NCI-H1048 (cell line): ENCODE data around the gene ATP1B3.
"Not testable (repeated sequence)": the region's sequence is repeated elsewhere in the genome, so short reads cannot be mapped to it uniquely, and the experiment has no call there.

ENCODE experiments used
- DNase-seq: peaks from one replicate; lab custom pipeline; 2025; lab: John Stamatoyannopoulos, UW

Gene ATP1B3

DNA sequence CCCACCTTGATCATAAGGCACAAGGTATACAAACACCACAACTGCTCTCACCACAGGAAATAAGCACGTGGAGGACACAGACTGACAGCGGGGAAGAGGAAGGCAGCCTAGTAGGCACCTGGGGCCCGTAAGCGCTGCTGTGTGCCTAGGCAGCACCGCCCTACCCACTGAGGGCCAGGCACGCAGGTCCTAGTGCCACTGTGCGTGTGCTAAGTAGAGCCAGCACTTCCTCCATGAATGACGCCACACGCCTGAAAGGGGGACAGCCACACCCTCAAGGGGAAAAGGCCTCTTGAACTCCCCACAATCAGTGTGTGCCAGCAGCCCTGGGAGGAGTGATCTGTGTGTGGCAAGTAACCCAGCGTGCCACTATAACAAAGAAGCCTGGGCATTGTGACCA lies 73.0 kb downstream of the ATP1B3 start:
- DNase-seq = no peak

DNA sequence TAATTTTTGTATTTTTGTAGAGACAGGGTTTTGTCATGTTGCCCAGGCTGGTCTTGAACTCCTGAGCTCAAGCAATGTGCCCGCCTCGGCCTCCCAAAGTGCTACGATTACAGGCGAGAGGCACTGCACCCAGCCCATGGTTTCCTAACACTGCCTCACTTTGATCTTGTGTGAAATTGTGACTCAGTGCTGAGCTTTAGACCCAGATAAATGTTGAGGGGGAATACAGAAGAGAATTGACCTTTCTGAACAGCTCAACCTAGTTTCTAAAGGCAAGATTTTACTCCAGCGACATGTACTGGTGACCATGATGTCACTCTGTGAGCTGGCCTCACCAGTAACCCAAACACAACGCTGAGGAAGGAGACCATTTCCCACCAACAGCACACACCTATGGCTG lies 73.5 kb downstream of the ATP1B3 start:
- no peak for DNase-seq

DNA sequence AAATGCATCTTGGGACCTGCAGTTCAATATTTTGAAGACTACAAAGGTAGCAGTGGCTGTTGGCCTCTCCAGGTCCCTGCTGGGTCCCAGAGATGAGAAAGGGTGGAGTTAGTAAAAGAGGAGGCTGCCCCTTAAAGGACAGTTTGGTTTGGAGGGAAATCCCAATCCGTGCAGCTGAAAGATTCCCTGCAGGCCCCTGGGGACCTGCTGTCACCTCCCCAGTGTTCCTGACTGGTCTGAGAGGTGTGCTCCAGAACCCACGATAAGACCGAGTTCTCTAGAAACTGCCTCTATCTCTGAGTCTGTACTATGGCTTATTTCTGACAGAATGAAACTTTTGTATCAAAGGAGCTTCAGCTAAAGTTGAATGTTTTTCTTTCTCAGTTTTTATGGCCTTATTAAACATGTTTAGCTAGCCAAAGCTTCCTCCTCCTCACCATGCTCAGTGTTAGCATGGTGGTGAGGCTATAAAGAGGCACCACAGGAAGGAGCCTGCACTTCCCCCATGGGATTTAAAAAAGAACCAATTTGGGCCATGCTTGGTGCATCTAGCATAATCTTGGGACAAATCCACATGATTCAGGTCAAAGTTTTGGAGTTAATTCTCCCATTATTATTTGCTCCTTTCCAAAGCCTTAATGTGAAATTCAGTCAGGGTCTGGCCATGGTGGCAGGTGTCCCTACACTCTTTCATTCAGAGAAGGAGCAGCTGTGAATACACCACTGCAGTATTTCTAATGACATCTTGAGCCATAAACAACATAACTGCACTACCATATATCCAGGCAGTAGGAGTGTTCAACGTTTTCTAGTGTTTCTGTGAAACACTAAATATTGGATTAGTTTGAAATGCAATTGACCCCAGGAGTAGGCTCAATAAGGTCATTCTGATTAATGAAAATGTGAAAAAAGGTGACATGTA lies 74.4 kb downstream of the ATP1B3 start:
- no peak for DNase-seq

DNA sequence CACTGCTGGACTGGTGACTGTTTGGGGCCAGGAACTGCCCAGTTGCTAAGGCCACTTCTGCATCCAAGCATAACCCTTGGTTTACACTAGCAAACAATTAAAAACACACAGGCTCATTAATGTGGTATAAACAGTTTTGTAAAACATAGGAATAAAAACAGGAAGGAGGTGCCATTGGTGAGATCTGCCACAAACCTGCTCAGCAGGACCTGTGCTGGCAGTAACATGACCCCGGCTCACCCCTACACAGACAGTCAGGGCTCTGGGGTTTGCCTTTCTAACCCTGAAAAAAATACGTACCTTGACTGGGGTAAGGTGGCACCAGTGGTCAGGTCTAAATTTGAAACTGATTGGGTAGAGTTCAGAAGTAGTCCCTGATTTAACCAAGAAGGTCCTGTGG lies 76.2 kb downstream of the ATP1B3 start:
- DNase-seq = no peak

DNA sequence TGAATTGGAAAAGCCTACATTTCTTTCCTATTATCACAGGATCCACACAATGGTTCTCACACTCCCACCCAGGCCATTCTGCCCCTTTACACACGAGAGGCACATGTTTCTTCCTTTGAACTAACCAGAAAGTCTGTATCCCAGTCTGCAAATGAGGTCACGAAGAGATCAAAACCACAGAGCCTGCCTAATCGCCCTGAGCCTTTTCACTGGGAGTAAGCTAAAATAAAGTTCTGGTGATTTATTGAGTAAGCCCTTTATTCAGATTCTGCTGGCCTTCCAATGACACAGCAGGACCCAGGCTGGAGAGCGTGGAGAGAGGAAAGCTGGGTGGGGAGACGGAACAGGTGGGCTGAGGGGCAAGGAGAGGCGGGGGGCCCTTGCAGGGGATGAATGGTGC lies 78.7 kb downstream of the ATP1B3 start:
- DNase-seq = no peak

DNA sequence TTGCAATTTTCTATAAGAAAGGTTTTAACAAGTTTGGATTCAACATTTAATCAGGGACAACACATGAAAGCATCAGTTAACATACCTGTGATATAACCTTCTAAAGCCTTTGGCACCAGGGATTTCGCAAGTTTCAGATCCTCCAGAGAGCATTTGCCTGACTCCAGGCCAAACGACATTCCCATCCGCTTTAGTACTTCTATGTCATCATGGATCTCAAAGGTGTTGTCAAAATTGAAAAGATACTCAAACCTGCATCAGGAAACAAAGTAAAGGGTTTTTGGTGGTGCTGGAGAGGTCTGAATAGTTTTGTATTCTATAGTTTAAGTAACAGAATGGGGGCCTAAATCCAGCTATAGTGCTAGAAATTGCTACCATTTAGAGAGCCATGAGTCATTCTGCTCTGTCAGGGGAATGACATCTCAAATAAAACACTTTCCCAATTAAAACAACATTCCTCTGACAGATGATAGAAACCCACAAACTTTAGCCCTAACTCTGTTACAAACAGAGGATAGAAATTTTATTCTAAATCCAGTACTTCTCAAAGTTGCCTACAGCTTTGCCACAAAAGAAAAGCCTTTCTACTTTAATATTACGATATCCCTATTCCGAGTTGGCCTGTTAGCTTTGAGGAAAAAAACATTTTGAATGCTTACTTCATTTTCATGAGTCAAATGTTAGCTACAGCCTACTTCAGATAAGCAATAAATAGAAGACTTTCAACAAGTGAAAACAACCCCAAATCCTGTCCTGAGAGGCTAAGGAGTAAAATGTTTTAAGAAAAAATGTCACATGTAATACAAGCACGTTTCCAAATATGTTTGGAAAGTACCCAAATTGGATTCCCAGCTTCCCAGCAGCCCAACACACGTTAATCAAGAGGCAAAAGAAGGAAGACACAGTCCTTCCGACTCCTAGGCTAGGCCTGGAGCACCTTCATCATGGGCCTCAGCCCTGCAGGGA lies 83.4 kb downstream of the ATP1B3 start:
- no peak for DNase-seq

DNA sequence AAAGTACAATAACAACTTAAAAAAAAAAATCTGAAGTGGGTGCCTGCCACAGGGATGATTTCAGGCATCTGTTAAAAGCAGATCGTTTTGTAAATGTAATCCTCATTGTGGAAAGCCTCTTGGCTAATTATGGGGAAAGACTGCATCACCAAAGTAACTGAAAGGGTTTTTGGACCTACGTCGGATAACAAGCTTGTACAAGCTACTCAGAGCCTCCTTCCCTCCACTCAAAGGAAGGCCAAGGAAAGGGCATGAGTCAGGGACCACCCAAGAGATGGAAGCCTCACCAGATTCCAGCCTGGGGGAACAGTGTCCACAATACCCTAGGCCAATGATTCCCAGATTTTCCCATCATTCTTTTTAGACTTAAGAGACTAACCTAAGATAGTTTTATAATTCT lies 84.3 kb downstream of the ATP1B3 start:
- DNase-seq = no peak

DNA sequence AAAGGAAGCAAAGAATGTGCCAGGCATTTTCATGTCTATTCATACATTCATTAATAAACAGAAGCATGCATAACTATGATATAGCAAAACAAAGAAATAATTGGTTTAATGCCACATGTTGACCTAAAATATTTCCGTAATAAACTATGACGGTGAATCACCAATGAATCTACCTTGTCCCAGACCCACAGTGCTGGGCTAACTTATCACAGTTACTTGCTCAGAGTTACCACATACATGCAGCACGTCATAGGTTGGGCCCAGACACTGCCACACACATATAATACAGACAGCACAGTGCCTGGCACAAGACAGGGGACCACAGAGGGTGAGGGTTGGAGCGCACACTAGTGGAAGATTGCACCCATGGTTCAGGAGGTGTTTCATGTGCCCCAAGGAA lies 86.9 kb downstream of the ATP1B3 start:
- DNase-seq = no peak

DNA sequence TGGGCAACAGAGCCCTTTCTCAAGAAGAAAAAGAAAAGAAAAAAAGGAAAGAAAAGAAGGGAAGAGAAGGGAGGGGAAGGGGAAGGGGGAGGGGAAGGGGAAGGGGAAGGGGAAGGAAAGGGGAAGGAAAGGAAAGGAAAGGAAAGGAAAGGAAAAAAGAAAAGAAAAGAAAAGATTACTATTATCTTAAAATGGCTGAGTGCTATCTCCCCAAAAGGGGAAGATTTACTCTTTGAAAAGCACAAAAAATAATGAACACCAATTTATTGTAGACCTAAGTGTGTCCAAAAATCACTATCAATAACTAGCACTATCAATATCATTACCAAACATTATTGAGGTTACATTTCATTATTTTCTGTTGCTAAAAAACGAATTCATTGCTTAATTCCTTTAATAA lies 89.0 kb downstream of the ATP1B3 start:
- DNase-seq = no peak

DNA sequence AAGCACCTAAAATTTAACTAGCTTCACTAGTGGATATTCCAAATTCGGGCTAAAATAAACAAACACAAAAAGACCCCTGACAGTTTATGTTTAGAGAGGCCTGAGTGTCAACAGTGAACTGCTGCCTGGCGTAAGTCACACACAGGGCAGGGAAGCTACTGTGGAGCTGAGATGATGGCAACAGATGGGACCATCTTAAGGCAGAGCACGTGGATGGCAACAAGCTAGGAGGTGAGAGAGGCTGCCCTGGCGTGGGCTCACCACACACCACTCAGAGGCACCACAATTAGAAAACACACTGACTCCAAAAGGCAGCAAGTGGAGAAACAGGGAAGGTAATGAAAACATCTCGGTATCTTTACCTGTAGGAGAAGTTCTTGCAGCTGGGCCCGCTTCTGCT lies 93.3 kb downstream of the ATP1B3 start:
- no peak for DNase-seq

DNA sequence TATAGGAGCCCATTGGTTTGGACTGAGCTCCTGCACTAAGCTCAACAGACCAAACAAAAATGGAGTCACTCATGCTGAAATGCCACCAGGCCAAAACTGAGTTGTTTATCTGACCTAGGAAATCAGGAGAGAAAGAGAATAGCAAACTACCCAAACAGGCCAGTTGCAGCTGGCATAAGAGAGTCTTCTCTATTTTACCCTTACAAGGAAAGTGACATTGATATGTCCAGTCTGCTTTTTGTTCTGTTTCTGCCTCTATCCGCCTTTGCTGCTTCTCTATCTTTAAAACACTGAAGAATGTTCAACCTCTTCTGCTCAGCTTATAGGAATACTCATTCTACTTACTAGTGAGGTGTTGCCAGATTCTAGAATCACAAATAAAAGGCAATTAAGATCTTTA lies 95.1 kb downstream of the ATP1B3 start:
- DNase-seq = no peak

DNA sequence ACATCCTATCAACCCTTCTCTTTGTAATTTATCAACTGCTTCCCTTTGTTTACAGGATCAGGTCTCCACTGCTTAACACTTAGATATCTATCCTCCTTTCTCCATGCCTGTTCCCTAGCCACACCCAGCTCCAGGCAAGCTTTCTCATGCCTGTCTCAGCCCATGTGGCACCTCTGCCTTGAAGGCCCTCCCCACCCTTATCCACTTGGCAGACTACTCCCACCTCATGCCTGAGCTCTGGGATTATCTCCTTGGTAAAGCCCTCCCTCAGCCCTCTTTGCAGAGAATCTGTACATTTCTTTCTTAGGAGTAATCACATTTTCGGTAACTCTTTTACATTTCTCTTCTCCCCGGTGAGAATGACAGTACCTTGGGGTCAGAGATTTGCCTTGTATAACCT lies 96.0 kb downstream of the ATP1B3 start:
- DNase-seq = no peak

DNA sequence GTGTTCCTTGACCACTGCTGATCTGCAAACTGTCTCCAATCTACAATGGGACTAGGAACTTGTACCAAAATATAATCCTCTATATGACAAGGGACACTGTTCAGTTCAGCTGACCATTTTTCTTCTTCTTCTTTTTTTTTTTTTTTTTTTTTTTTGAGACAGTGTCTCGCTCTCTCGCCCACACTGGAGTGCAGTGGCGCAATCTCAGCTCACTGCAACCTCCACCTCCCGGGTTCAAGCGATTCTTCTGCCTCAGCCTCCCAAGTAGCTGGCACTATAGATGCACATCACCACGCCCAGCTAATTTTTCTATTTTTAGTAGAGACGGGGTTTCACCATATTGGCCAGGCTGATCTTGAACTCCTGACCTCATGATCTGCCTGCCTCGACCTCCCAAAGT lies 98.3 kb downstream of the ATP1B3 start:
- not testable (repeated sequence) for DNase-seq
